ENCODE data around the gene TXNL1.

GRCh38 chr18:56556907-56557306 is 81.5 kb downstream of the TXNL1 start:
- no peak for TF ChIP-seq CTCF (IDR thresholded peaks at IDR 0.05; ENCODE audit: insufficient read depth, low read depth, low read length)
- no peak for TF ChIP-seq EZH2 (IDR thresholded peaks at IDR 0.05; ENCODE audit: insufficient read depth, low read length)

Data from astrocyte (in vitro differentiated cells and primary cell).